Measurements from ENCODE around the gene CIAO3.
"Not testable (repeated sequence)": the region's sequence is repeated elsewhere in the genome, so short reads cannot be mapped to it uniquely, and the experiment has no call there.

The CIAO3 gene

GRCh38 chr16:776298-776697, 35.5 kb upstream of the CIAO3 start:
- DNase-seq (ENCODE audit: low read depth in 3 of 3), result not testable (repeated sequence)

GRCh38 chr16:775236-775796, 34.5 kb upstream of the CIAO3 start:
- DNase-seq (ENCODE audit: low read depth in 3 of 3), result no peak

GRCh38 chr16:774086-775001, 33.5 kb upstream of the CIAO3 start:
- DNase-seq (ENCODE audit: low read depth in 3 of 3), result no peak

GRCh38 chr16:772959-773358, 32.2 kb upstream of the CIAO3 start:
- DNase-seq (ENCODE audit: low read depth in 3 of 3), result no peak

- no peak for DNase-seq (ENCODE audit: low read depth in 3 of 3)
These were observed 29.6 kb upstream of the CIAO3 start for GRCh38 chr16:770411-770810.

- no peak for DNase-seq (ENCODE audit: low read depth in 3 of 3)
These were observed 29.1 kb upstream of the CIAO3 start for GRCh38 chr16:769934-770333.

- DNase-seq (ENCODE audit: low read depth in 3 of 3), result no peak
These were observed 28.5 kb upstream of the CIAO3 start for GRCh38 chr16:769184-769784.

- DNase-seq (ENCODE audit: low read depth in 3 of 3), result no peak
These were observed 27.6 kb upstream of the CIAO3 start for GRCh38 chr16:768428-768827.

GRCh38 chr16:767743-768235, 27.0 kb upstream of the CIAO3 start:
- no peak for DNase-seq (ENCODE audit: low read depth in 3 of 3)

- DNase-seq (ENCODE audit: low read depth in 3 of 3), result no peak
These were observed 26.2 kb upstream of the CIAO3 start for GRCh38 chr16:766820-767640.

- no peak for DNase-seq (ENCODE audit: low read depth in 3 of 3)
These were observed 25.4 kb upstream of the CIAO3 start for GRCh38 chr16:766008-766819.

GRCh38 chr16:765488-765865, 24.7 kb upstream of the CIAO3 start:
- DNase-seq (ENCODE audit: low read depth in 3 of 3), result no peak

- no peak for DNase-seq (ENCODE audit: low read depth in 3 of 3)
These were observed 24.2 kb upstream of the CIAO3 start for GRCh38 chr16:764848-765487.

- DNase-seq (ENCODE audit: low read depth in 3 of 3), result no peak
These were observed 23.5 kb upstream of the CIAO3 start for GRCh38 chr16:764184-764750.

- no peak for DNase-seq (ENCODE audit: low read depth in 3 of 3)
These were observed 22.8 kb upstream of the CIAO3 start for GRCh38 chr16:763369-764183.

GRCh38 chr16:762595-763268, 21.9 kb upstream of the CIAO3 start:
- DNase-seq (ENCODE audit: low read depth in 3 of 3), result no peak

- no peak for DNase-seq (ENCODE audit: low read depth in 3 of 3)
These were observed 21.1 kb upstream of the CIAO3 start for GRCh38 chr16:761625-762513.
